Measurements from ENCODE around the gene BLNK.

DNA sequence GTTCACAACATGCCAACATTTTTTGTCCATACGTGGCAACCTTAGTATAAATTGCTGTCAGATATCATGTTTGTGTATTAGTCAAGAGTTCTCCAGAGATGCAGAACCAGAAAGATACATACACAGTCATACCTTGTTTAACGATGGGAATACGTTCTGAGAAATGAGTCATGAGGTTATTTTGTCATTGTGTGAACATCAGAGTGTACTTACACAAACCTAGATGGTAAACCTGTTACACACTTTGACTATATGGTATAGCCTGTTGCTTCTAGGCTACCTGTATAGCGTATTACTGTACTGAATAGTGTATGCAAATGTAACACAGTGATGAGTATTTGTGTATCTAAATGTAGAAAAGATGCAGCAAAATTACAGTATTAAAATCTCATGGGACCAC, 118.9 kb downstream of the BLNK start:
- TF ChIP-seq PHF8 (IDR thresholded peaks at IDR 0.05; ENCODE audit: borderline replicate concordance, low read depth): no peak
- TF ChIP-seq POLR2A (IDR thresholded peaks at IDR 0.05; ENCODE audit: low read length): no peak
- TF ChIP-seq, protein P1, sequence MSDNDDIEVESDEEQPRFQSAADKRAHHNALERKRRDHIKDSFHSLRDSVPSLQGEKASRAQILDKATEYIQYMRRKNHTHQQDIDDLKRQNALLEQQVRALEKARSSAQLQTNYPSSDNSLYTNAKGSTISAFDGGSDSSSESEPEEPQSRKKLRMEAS (IDR thresholded peaks at IDR 0.05): no peak
- TF ChIP-seq, protein P2, sequence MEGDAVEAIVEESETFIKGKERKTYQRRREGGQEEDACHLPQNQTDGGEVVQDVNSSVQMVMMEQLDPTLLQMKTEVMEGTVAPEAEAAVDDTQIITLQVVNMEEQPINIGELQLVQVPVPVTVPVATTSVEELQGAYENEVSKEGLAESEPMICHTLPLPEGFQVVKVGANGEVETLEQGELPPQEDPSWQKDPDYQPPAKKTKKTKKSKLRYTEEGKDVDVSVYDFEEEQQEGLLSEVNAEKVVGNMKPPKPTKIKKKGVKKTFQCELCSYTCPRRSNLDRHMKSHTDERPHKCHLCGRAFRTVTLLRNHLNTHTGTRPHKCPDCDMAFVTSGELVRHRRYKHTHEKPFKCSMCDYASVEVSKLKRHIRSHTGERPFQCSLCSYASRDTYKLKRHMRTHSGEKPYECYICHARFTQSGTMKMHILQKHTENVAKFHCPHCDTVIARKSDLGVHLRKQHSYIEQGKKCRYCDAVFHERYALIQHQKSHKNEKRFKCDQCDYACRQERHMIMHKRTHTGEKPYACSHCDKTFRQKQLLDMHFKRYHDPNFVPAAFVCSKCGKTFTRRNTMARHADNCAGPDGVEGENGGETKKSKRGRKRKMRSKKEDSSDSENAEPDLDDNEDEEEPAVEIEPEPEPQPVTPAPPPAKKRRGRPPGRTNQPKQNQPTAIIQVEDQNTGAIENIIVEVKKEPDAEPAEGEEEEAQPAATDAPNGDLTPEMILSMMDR (IDR thresholded peaks at IDR 0.05): no peak
- TF ChIP-seq JUNB (IDR thresholded peaks at IDR 0.05): no peak
- TF ChIP-seq RAD21 (conservative IDR thresholded peaks at IDR 0.05 in 1 of 2, IDR thresholded peaks at IDR 0.05 in 1 of 2): no peak
- no peak for TF ChIP-seq HDAC2 (IDR thresholded peaks at IDR 0.05)
- TF ChIP-seq, protein P3, sequence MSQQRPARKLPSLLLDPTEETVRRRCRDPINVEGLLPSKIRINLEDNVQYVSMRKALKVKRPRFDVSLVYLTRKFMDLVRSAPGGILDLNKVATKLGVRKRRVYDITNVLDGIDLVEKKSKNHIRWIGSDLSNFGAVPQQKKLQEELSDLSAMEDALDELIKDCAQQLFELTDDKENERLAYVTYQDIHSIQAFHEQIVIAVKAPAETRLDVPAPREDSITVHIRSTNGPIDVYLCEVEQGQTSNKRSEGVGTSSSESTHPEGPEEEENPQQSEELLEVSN (IDR thresholded peaks at IDR 0.05; ENCODE audit: borderline replicate concordance, low read depth): no peak
- TF ChIP-seq, protein P4, sequence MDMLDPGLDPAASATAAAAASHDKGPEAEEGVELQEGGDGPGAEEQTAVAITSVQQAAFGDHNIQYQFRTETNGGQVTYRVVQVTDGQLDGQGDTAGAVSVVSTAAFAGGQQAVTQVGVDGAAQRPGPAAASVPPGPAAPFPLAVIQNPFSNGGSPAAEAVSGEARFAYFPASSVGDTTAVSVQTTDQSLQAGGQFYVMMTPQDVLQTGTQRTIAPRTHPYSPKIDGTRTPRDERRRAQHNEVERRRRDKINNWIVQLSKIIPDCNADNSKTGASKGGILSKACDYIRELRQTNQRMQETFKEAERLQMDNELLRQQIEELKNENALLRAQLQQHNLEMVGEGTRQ (IDR thresholded peaks at IDR 0.05): no peak
- TF ChIP-seq EP300 (IDR thresholded peaks at IDR 0.05): no peak
- TF ChIP-seq SMC3 (IDR thresholded peaks at IDR 0.05): no peak
- TF ChIP-seq RFX5 (IDR thresholded peaks at IDR 0.05): no peak
- no peak for TF ChIP-seq KDM1A (IDR thresholded peaks at IDR 0.05; ENCODE audit: low read depth)
- no peak for TF ChIP-seq JUN (IDR thresholded peaks at IDR 0.05)
